KBM-7 (cell line): Measurements from ENCODE around the gene GSTM4.
"Not testable (repeated sequence)": the region's sequence is repeated elsewhere in the genome, so short reads cannot be mapped to it uniquely, and the experiment has no call there.

ENCODE experiments used
- DNase-seq: peaks from one replicate; pipeline ENCODE4 v3.0.0-alpha.2; 2015
- in situ Hi-C: fragments of 300-500 bp; cut with MboI; formaldehyde crosslinking; loops from 2 replicates; pipeline ENCODE4 v1.14.3; 2020; ENCODE audit warnings: low sequenced_read_pairs, low pct_unique_long_range_greater_than_20kb, mixed read lengths

GSTM4 gene

GRCh38 chr1:109678637-109679036 is 22.7 kb downstream of the GSTM4 start:
- in situ Hi-C loops, DNase-seq: not testable (repeated sequence)

- in situ Hi-C loops, DNase-seq: not testable (repeated sequence)
Observed at GRCh38 chr1:109684777-109685176, 28.9 kb downstream of the GSTM4 start.

GRCh38 chr1:109685399-109685798 is 29.5 kb downstream of the GSTM4 start:
- in situ Hi-C loops, result not testable (repeated sequence)

GRCh38 chr1:109685890-109686289 is 30.0 kb downstream of the GSTM4 start:
- in situ Hi-C loops, DNase-seq: not testable (repeated sequence)

More at GRCh38 chr1:109685399-109685798, 29.5 kb downstream of the GSTM4 start:
- not testable (repeated sequence) for DNase-seq

- DNase-seq, in situ Hi-C loops: not testable (repeated sequence)
Observed at GRCh38 chr1:109687109-109687508, 31.2 kb downstream of the GSTM4 start.

GRCh38 chr1:109687641-109688499 is 32.0 kb downstream of the GSTM4 start, which contains the start of gene GSTM1:
GSTM1 (plus strand) TSS chr1:109687817; CDS start chr1:109687874, 57 bp downstream.
- no peak for DNase-seq
- in situ Hi-C loops, result no loop called here

GRCh38 chr1:109689844-109690405 is 34.0 kb downstream of the GSTM4 start:
- no peak for DNase-seq
- in situ Hi-C loops, result no loop called here

- in situ Hi-C loops, result no loop called here
- DNase-seq, result no peak
Observed at GRCh38 chr1:109691759-109692158, 35.9 kb downstream of the GSTM4 start.

- in situ Hi-C loops, DNase-seq: not testable (repeated sequence)
Observed at GRCh38 chr1:109694400-109694799, 38.5 kb downstream of the GSTM4 start.

GRCh38 chr1:109695138-109695537 is 39.2 kb downstream of the GSTM4 start:
- in situ Hi-C loops, DNase-seq: not testable (repeated sequence)

- no peak for DNase-seq
- in situ Hi-C loops, result no loop called here
Observed at GRCh38 chr1:109697066-109697465, 41.2 kb downstream of the GSTM4 start.

GRCh38 chr1:109697861-109698260 is 42.0 kb downstream of the GSTM4 start:
- in situ Hi-C loops, DNase-seq: not testable (repeated sequence)

- in situ Hi-C loops, DNase-seq: not testable (repeated sequence)
Observed at GRCh38 chr1:109702940-109703339, 47.0 kb downstream of the GSTM4 start.

GRCh38 chr1:109704173-109704572 is 48.3 kb downstream of the GSTM4 start:
- no peak for DNase-seq
- in situ Hi-C loops, result no loop called here

GRCh38 chr1:109705411-109705810 is 49.5 kb downstream of the GSTM4 start:
- DNase-seq, result no peak
- in situ Hi-C loops, result no loop called here

GRCh38 chr1:109708949-109709348 is 53.0 kb downstream of the GSTM4 start:
- DNase-seq, in situ Hi-C loops: not testable (repeated sequence)

GRCh38 chr1:109709822-109710221 is 53.9 kb downstream of the GSTM4 start:
- DNase-seq, in situ Hi-C loops: not testable (repeated sequence)
